Right lobe of liver (tissue), 6 donors: ENCODE results near the gene PFN1. TPM values are rescaled to one million over a fixed set of nuclear protein-coding genes. Genes with fewer than 3 reads are reported as not detected.

Source experiments
- ATAC-seq, 4 donors: fragments of 200-7000 bp; cut with Tn5 transposase; one replicate each; pipeline ENCODE4 v1.9.1; 2020; ENCODE audit warnings: mild to moderate bottlenecking in 4 of 4, moderate library complexity in 4 of 4
- DNase-seq, 3 donors: peaks; one replicate each; pipeline ENCODE4 v3.0.0-alpha.2; 2020
- H3K27ac ChIP-seq, 3 donors: fragments of 200-600 bp; one replicate each; pipeline ENCODE4 v1.8.0; 2022
- H3K27me3 ChIP-seq, 2 donors: fragments of 200-600 bp; one replicate each; pipeline ENCODE4 v1.8.0; 2022
- H3K36me3 ChIP-seq, 4 donors: fragments of 200-600 bp; sonication (generic) in 1 of 4; one replicate each; pipeline versions ENCODE4 v1.5.1 to v1.8.0; 2017 to 2022; ENCODE audit warnings: control low read depth in 1 of 4
- H3K4me1 ChIP-seq, 4 donors: fragments of 200-600 bp; sonication (generic) in 1 of 4; one replicate each; pipeline versions ENCODE4 v1.5.1 to v1.8.0; 2017 to 2022; ENCODE audit warnings: control low read depth in 1 of 4
- H3K4me3 ChIP-seq, 3 donors: fragments of 200-600 bp; one replicate each; pipeline ENCODE4 v1.8.0; 2022
- H3K9me3 ChIP-seq, 4 donors: fragments of 200-600 bp; sonication (generic) in 1 of 4; one replicate each; pipeline versions ENCODE4 v1.5.1 to v1.8.0; 2017 to 2022; ENCODE audit warnings: control low read depth in 1 of 4
- POLR2A ChIP-seq: fragments of 450-650 bp; IDR thresholded peaks from one replicate; pipeline ENCODE4 v1.6.1; 2017; ENCODE audit warnings: antibody characterized with exemption, mild to moderate bottlenecking
- WGBS: methylation state at CpG from one replicate; pipeline ENCODE4 v1.1.6; 2018; ENCODE audit warnings: low coverage, low lambda C conversion rate; ENCODE audit not compliant: insufficient coverage; ENCODE audit errors: missing lambda C conversion rate; 5-methylcytosine and 5-hydroxymethylcytosine counted together
- intact Hi-C, 2 donors: fragments of 100-400 bp; cut with DNase I; formaldehyde crosslinking; loops; one replicate each; pipeline versions ENCODE4 v1.11.2 to v1.14.1; 2022
- total RNA-seq, 6 experiments: library from RNA; depleted of rRNA in 2 of 6; stranded (reverse); fragments of >200 nt in 2 of 6; fragmentation: NEBNext Ultra II Directional in 3 of 6; extraction: Animal tissue kit (Norgen Biotek cat#: 25700) in 3 of 6; gene quantifications; one replicate each; pipeline versions ENCODE4 v1.1.0 to v1.2.4, GENCODE V29; 2016 to 2023
- TF ChIP-seq, protein P1 (sequence below), 4 donors: fragments of 200-600 bp in 3 of 4; fragments of 450-650 bp in 1 of 4; IDR thresholded peaks; one replicate each; pipeline versions ENCODE4 v1.5.1 to v1.8.0; 2016 to 2022; ENCODE audit warnings: antibody characterized with exemption in 4 of 4, mild to moderate bottlenecking in 2 of 4
- donor health status: DM: no; HTN: yes; CAD: no.
- donor health status: DM: no; HTN: no; CAD: no.
- donor health status: DM: no; HTN: no; CAD: no.
- donor health status: DM: no; HTN: yes; CAD: no.
- donor health status: DM: no; HTN: yes; CAD: no.

Gene PFN1
- total RNA-seq, 6 experiments from 2014 or later = 221 to 1,037 (median 292) TPM

DNA sequence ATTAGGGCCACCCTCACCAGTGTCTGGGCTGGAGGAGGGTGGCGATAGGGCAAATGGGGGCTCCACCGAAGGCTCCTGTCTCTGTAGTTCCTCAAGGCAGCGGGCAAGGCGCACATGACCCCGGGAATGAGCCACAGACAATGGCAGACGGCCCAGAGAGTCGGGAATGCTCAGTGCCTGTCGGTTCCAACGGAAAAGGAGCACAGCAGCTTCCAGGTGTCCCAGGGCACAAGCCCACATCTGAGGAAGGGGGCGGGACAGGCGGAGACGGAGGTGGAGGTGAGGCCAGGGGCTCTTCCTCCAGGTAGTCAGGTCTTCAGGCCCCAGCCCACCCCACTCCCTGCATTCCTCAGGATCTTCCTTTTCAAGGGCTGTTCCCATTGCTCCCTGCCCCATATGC, 24.4 kb upstream of the PFN1 start:
- ATAC-seq = no peak
- WGBS = no CpG with 5 or more reads among the region's 12 CpGs
- intact Hi-C loops = loop anchor here in 1 of 2 donors (10.0 kb wide), 1 partner anchor 58 kb away; no protein-coding TSS in a partner anchor
- Histone ChIP-seq H3K9me3 (no peaks in the 10 kb centered on the region), H3K4me3 (no peak overlapping the region), H3K27me3 (no peaks in the 10 kb centered on the region), H3K4me1 (peaks cover 0 to 21% (median 10%) of the 10 kb centered on the region in 4 donors), H3K27ac (no peak overlapping the region), H3K36me3 (peaks cover 0 to 22% (median 8%) of the 10 kb centered on the region in 4 donors)
- DNase-seq = no peak
- no peak for TF ChIP-seq POLR2A
- TF ChIP-seq, protein P1, sequence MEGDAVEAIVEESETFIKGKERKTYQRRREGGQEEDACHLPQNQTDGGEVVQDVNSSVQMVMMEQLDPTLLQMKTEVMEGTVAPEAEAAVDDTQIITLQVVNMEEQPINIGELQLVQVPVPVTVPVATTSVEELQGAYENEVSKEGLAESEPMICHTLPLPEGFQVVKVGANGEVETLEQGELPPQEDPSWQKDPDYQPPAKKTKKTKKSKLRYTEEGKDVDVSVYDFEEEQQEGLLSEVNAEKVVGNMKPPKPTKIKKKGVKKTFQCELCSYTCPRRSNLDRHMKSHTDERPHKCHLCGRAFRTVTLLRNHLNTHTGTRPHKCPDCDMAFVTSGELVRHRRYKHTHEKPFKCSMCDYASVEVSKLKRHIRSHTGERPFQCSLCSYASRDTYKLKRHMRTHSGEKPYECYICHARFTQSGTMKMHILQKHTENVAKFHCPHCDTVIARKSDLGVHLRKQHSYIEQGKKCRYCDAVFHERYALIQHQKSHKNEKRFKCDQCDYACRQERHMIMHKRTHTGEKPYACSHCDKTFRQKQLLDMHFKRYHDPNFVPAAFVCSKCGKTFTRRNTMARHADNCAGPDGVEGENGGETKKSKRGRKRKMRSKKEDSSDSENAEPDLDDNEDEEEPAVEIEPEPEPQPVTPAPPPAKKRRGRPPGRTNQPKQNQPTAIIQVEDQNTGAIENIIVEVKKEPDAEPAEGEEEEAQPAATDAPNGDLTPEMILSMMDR (IDR thresholded peaks at IDR 0.05) = no peak

GRCh38 chr17:4972322-4972721, 24.0 kb upstream of the PFN1 start:
- Histone ChIP-seq H3K27ac (no peak overlapping the region), H3K27me3 (no peaks in the 10 kb centered on the region), H3K36me3 (peaks cover 0 to 18% (median 6%) of the 10 kb centered on the region in 4 donors), H3K4me3 (no peak overlapping the region), H3K4me1 (peaks cover 0 to 21% (median 10%) of the 10 kb centered on the region in 4 donors), H3K9me3 (no peaks in the 10 kb centered on the region)
- ATAC-seq = no peak
- intact Hi-C loops = loop anchor here in 1 of 2 donors (10.0 kb wide), 1 partner anchor 58 kb away; no protein-coding TSS in a partner anchor
- TF ChIP-seq POLR2A = no peak
- TF ChIP-seq, protein P1 (IDR thresholded peaks at IDR 0.05) = no peak
- no CpG with 5 or more reads among the region's 12 CpGs for WGBS
- DNase-seq = no peak

- 87% methylated on average over 4 of the region's 6 CpGs for WGBS
- no peak for DNase-seq
- Histone ChIP-seq H3K36me3 (peaks cover 0 to 13% (median 3%) of the 10 kb centered on the region in 4 donors), H3K9me3 (no peaks in the 10 kb centered on the region), H3K27me3 (no peaks in the 10 kb centered on the region), H3K4me1 (peaks cover 0 to 21% (median 10%) of the 10 kb centered on the region in 4 donors), H3K27ac (no peak overlapping the region), H3K4me3 (no peak overlapping the region)
- no peak for ATAC-seq
- intact Hi-C loops = loop anchor here in 1 of 2 donors (10.0 kb wide), 1 partner anchor 57 kb away; no protein-coding TSS in a partner anchor
- TF ChIP-seq POLR2A = no peak
- TF ChIP-seq, protein P1 (IDR thresholded peaks at IDR 0.05) = no peak
Observed at GRCh38 chr17:4971826-4972225, 23.5 kb upstream of the PFN1 start.

GRCh38 chr17:4970273-4970672, 21.9 kb upstream of the PFN1 start:
- Histone ChIP-seq H3K9me3 (no peaks in the 10 kb centered on the region), H3K27ac (peak overlapping the region in 2 of 3 donors; percentile 59 to 87), H3K27me3 (no peaks in the 10 kb centered on the region), H3K4me3 (no peak overlapping the region), H3K36me3 (peaks cover 0 to 7% (median under 1%) of the 10 kb centered on the region in 4 donors), H3K4me1 (peaks cover 0 to 24% (median 12%) of the 10 kb centered on the region in 4 donors)
- intact Hi-C loops = loop anchor here in 1 of 2 donors (10.0 kb wide), 1 partner anchor 55 kb away; no protein-coding TSS in a partner anchor
- TF ChIP-seq, protein P1 (IDR thresholded peaks at IDR 0.05) = no peak
- TF ChIP-seq POLR2A = no peak
- no CpG with 5 or more reads among the region's 8 CpGs for WGBS
- ATAC-seq (no peak), DNase-seq (no peak)
